ENCODE measurements around the gene MCF2L. TPM values are rescaled to one million over a fixed set of nuclear protein-coding genes. Genes with fewer than 3 reads are reported as not detected.

Gene MCF2L
- total RNA-seq, 2 donors from 2014 or later, result 0.56 to 0.74 TPM

- no peak for DNase-seq (ENCODE audit: low spot score)
- Mint-ChIP-seq H3K4me1 (ENCODE audit: low read depth in 2 of 2) (no peaks in the 10 kb centered on the region), H3K4me3 (no peak overlapping the region), H3K27me3 (peaks cover 0 to 3% of the 10 kb centered on the region in 2 donors), H3K9me3 (no peaks in the 10 kb centered on the region), H3K36me3 (no peaks in the 10 kb centered on the region), H3K27ac (no peak overlapping the region)
- ATAC-seq, result no peak
Measured at GRCh38 chr13:113042456-113042855, 73.4 kb downstream of the MCF2L start.

GRCh38 chr13:113043001-113043630, 74.1 kb downstream of the MCF2L start:
- H3K36me3 Mint-ChIP-seq, result no peaks in the 10 kb centered on the region
- no peak overlapping the region for H3K4me3 Mint-ChIP-seq
- H3K4me1 Mint-ChIP-seq (ENCODE audit: low read depth in 2 of 2), result no peaks in the 10 kb centered on the region
- no peak for ATAC-seq
- no peaks in the 10 kb centered on the region for H3K9me3 Mint-ChIP-seq
- DNase-seq (ENCODE audit: low spot score), result no peak
- H3K27me3 Mint-ChIP-seq, result no peaks in the 10 kb centered on the region
- no peak overlapping the region for H3K27ac Mint-ChIP-seq

GRCh38 chr13:113043931-113044330, 74.9 kb downstream of the MCF2L start:
- Mint-ChIP-seq H3K27me3 (no peaks in the 10 kb centered on the region), H3K27ac (no peak overlapping the region), H3K4me1 (ENCODE audit: low read depth in 2 of 2) (no peaks in the 10 kb centered on the region), H3K9me3 (no peaks in the 10 kb centered on the region), H3K4me3 (no peak overlapping the region), H3K36me3 (no peaks in the 10 kb centered on the region)
- ATAC-seq (no peak), DNase-seq (ENCODE audit: low spot score) (no peak)

GRCh38 chr13:113044391-113045114, 75.5 kb downstream of the MCF2L start:
- no peak for ATAC-seq
- H3K4me3 Mint-ChIP-seq, result no peak overlapping the region
- no peaks in the 10 kb centered on the region for H3K36me3 Mint-ChIP-seq
- H3K27ac Mint-ChIP-seq, result no peak overlapping the region
- no peaks in the 10 kb centered on the region for H3K27me3 Mint-ChIP-seq
- DNase-seq (ENCODE audit: low spot score), result no peak
- H3K9me3 Mint-ChIP-seq, result no peaks in the 10 kb centered on the region
- H3K4me1 Mint-ChIP-seq (ENCODE audit: low read depth in 2 of 2), result no peaks in the 10 kb centered on the region

GRCh38 chr13:113045251-113046127, 76.5 kb downstream of the MCF2L start:
- Mint-ChIP-seq H3K27ac (no peak overlapping the region), H3K36me3 (no peaks in the 10 kb centered on the region), H3K27me3 (peaks cover 4% of the 10 kb centered on the region in 2 donors), H3K4me3 (no peak overlapping the region), H3K9me3 (no peaks in the 10 kb centered on the region), H3K4me1 (ENCODE audit: low read depth in 2 of 2) (no peaks in the 10 kb centered on the region)
- DNase-seq (ENCODE audit: low spot score), result no peak
- ATAC-seq, result no peak

- no peaks in the 10 kb centered on the region for H3K9me3 Mint-ChIP-seq
- no peak overlapping the region for H3K27ac Mint-ChIP-seq
- H3K4me1 Mint-ChIP-seq (ENCODE audit: low read depth in 2 of 2), result no peaks in the 10 kb centered on the region
- no peak overlapping the region for H3K4me3 Mint-ChIP-seq
- DNase-seq (ENCODE audit: low spot score), result no peak
- peaks cover 4% of the 10 kb centered on the region in 2 donors for H3K27me3 Mint-ChIP-seq
- no peaks in the 10 kb centered on the region for H3K36me3 Mint-ChIP-seq
- ATAC-seq, result no peak
Measured at GRCh38 chr13:113046128-113046882, 77.3 kb downstream of the MCF2L start.

GRCh38 chr13:113046883-113047244, 77.8 kb downstream of the MCF2L start:
- H3K27me3 Mint-ChIP-seq, result peaks cover 4% of the 10 kb centered on the region in 2 donors
- H3K4me1 Mint-ChIP-seq (ENCODE audit: low read depth in 2 of 2), result no peaks in the 10 kb centered on the region
- ATAC-seq (no peak), DNase-seq (ENCODE audit: low spot score) (no peak)
- H3K4me3 Mint-ChIP-seq, result no peak overlapping the region
- no peaks in the 10 kb centered on the region for H3K9me3 Mint-ChIP-seq
- no peaks in the 10 kb centered on the region for H3K36me3 Mint-ChIP-seq
- H3K27ac Mint-ChIP-seq, result no peak overlapping the region

GRCh38 chr13:113047587-113047986, 78.6 kb downstream of the MCF2L start:
- H3K4me1 Mint-ChIP-seq (ENCODE audit: low read depth in 2 of 2), result no peaks in the 10 kb centered on the region
- H3K9me3 Mint-ChIP-seq, result no peaks in the 10 kb centered on the region
- DNase-seq (ENCODE audit: low spot score) (no peak), ATAC-seq (no peak)
- H3K27ac Mint-ChIP-seq, result no peak overlapping the region
- no peaks in the 10 kb centered on the region for H3K36me3 Mint-ChIP-seq
- H3K4me3 Mint-ChIP-seq, result no peak overlapping the region
- peaks cover 4% of the 10 kb centered on the region in 2 donors for H3K27me3 Mint-ChIP-seq

- Mint-ChIP-seq H3K27me3 (peaks cover 4% of the 10 kb centered on the region in 2 donors), H3K4me3 (no peak overlapping the region), H3K4me1 (ENCODE audit: low read depth in 2 of 2) (no peaks in the 10 kb centered on the region), H3K27ac (no peak overlapping the region), H3K36me3 (no peaks in the 10 kb centered on the region), H3K9me3 (no peaks in the 10 kb centered on the region)
- no peak for ATAC-seq
- DNase-seq (ENCODE audit: low spot score), result no peak
Measured at GRCh38 chr13:113048766-113049165, 79.8 kb downstream of the MCF2L start.

GRCh38 chr13:113049521-113049941, 80.5 kb downstream of the MCF2L start:
- Mint-ChIP-seq H3K27ac (no peak overlapping the region), H3K4me3 (no peak overlapping the region), H3K4me1 (ENCODE audit: low read depth in 2 of 2) (no peaks in the 10 kb centered on the region), H3K36me3 (no peaks in the 10 kb centered on the region), H3K9me3 (no peaks in the 10 kb centered on the region), H3K27me3 (peaks cover 4% of the 10 kb centered on the region in 2 donors)
- ATAC-seq, result no peak
- DNase-seq (ENCODE audit: low spot score), result no peak

GRCh38 chr13:113049981-113050380, 81.0 kb downstream of the MCF2L start:
- Mint-ChIP-seq H3K36me3 (no peaks in the 10 kb centered on the region), H3K4me1 (ENCODE audit: low read depth in 2 of 2) (no peaks in the 10 kb centered on the region), H3K9me3 (no peaks in the 10 kb centered on the region), H3K27me3 (peaks cover 4% of the 10 kb centered on the region in 2 donors), H3K4me3 (no peak overlapping the region), H3K27ac (no peak overlapping the region)
- ATAC-seq (no peak), DNase-seq (ENCODE audit: low spot score) (no peak)

- no peaks in the 10 kb centered on the region for H3K4me1 Mint-ChIP-seq (ENCODE audit: low read depth in 2 of 2)
- H3K36me3 Mint-ChIP-seq, result no peaks in the 10 kb centered on the region
- peaks cover 4% of the 10 kb centered on the region in 2 donors for H3K27me3 Mint-ChIP-seq
- no peak overlapping the region for H3K27ac Mint-ChIP-seq
- no peak for ATAC-seq
- DNase-seq (ENCODE audit: low spot score), result no peak
- no peak overlapping the region for H3K4me3 Mint-ChIP-seq
- H3K9me3 Mint-ChIP-seq, result no peaks in the 10 kb centered on the region
Measured at GRCh38 chr13:113050734-113051431, 81.9 kb downstream of the MCF2L start.

GRCh38 chr13:113051641-113052040, 82.6 kb downstream of the MCF2L start:
- DNase-seq (ENCODE audit: low spot score) (no peak), ATAC-seq (no peak)
- Mint-ChIP-seq H3K9me3 (no peaks in the 10 kb centered on the region), H3K4me1 (ENCODE audit: low read depth in 2 of 2) (no peaks in the 10 kb centered on the region), H3K36me3 (no peaks in the 10 kb centered on the region), H3K4me3 (no peak overlapping the region), H3K27ac (no peak overlapping the region), H3K27me3 (peaks cover 4% of the 10 kb centered on the region in 2 donors)
